Measurements from ENCODE around the gene TMEM126A. TPM values are rescaled to one million over a fixed set of nuclear protein-coding genes. Genes with fewer than 3 reads are reported as not detected.

TMEM126A gene
- total and polyA plus RNA-seq, 2 of the 13 experiments (the other 11 are each of a cell fraction or from before 2014, with no cell fraction given): 59.5 to 66.9 TPM

DNA sequence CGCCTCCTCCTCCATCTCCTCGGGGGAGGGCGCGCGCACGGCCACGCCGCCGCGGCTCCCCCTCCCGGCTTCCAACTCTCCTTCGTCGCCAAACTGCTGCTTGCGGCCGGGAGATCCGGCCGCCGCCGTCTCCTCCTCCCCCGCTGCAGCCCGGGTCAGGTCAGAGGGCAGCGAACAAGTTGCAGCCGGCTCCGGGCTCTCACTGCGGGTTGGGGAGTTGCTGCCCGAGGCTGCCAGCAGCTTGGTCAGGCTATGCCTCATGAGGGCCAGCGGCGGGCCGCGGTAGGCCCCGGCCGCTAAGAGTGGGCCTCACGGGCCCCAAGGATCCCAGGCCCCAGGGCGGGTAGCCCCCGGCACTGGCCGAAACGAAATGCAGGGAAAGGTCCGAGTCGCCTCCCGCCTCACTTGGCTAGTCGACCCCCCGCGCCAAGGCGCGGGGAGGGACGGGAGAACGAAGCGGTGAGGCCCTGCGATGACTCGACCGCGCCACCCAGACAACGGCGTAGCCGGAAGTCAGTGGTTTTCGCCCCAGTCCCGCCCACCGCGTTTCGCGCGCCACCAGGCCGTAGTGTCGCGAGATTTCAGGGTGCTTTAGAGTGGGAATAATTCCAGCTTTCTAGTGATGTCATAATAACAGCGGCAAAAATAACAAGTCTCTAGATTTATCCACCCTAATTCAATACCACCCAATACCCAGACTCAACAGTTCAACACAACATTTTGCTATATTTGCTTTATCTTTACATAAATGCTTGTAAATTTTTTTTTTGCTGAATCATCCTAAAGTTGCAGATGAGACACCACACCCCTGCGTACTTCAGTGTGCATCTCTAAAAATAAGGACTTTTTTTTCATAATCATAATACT is 17.1 kb downstream of the TMEM126A start, which contains the start of gene CREBZF (continued):
- peak; percentile 67 for TF ChIP-seq GABPA (IDR thresholded peaks at IDR 0.05; ENCODE audit: low read depth, low read length)
- TF ChIP-seq GABPA (CRISPR knock-in tag; IDR thresholded peaks at IDR 0.05; ENCODE audit: low read depth): peak; percentile 91
- no peak for TF ChIP-seq BATF2 (CRISPR knock-in tag; IDR thresholded peaks at IDR 0.05)
- TF ChIP-seq ZSCAN29 (CRISPR knock-in tag; conservative IDR thresholded peaks at IDR 0.05): no peak
- TF ChIP-seq IKZF4 (CRISPR knock-in tag; IDR thresholded peaks at IDR 0.05; ENCODE audit: borderline replicate concordance, low read depth, not compliant biosample characterization): no peak
- TF ChIP-seq HDAC2 (CRISPR knock-in tag; IDR thresholded peaks at IDR 0.05): peak; percentile 39; the same call in 1 of the 2 replicates
- TF ChIP-seq ZSCAN9 (CRISPR knock-in tag; IDR thresholded peaks at IDR 0.05; ENCODE audit: borderline replicate concordance): 0 out of 2 replicates have a peak, but pooled peaks have one; percentile 12
- TF ChIP-seq SRSF1 (optimal IDR thresholded peaks at IDR 0.05; ENCODE audit: low read depth, low read length): peak; percentile 82
- peak; percentile 81 for TF ChIP-seq ATF7 (IDR thresholded peaks at IDR 0.05)
- 0 out of 2 replicates have a peak, but pooled peaks have one; percentile 58 for TF ChIP-seq ATF7 (CRISPR knock-in tag; IDR thresholded peaks at IDR 0.05)
- no peak for TF ChIP-seq ZNF747 (CRISPR knock-in tag; IDR thresholded peaks at IDR 0.05; ENCODE audit: borderline replicate concordance)
- no peak for TF ChIP-seq SIX4 (CRISPR knock-in tag; IDR thresholded peaks at IDR 0.05)
- TF ChIP-seq, protein P1, sequence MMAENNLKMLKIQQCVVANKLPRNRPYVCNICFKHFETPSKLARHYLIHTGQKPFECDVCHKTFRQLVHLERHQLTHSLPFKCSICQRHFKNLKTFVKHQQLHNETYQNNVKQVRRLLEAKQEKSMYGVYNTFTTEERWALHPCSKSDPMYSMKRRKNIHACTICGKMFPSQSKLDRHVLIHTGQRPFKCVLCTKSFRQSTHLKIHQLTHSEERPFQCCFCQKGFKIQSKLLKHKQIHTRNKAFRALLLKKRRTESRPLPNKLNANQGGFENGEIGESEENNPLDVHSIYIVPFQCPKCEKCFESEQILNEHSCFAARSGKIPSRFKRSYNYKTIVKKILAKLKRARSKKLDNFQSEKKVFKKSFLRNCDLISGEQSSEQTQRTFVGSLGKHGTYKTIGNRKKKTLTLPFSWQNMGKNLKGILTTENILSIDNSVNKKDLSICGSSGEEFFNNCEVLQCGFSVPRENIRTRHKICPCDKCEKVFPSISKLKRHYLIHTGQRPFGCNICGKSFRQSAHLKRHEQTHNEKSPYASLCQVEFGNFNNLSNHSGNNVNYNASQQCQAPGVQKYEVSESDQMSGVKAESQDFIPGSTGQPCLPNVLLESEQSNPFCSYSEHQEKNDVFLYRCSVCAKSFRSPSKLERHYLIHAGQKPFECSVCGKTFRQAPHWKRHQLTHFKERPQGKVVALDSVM (CRISPR knock-in tag; IDR thresholded peaks at IDR 0.05): peak; percentile 31; the same call in 1 of the 2 replicates
- peak in 1 of 2 experiments; percentile 43; a peak in 1 of 4 replicates for TF ChIP-seq NR2F1 (CRISPR knock-in tag; IDR thresholded peaks at IDR 0.05)
- no peak for TF ChIP-seq MIER2 (CRISPR knock-in tag; IDR thresholded peaks at IDR 0.05)
- TF ChIP-seq ZNF430 (CRISPR knock-in tag; IDR thresholded peaks at IDR 0.05): peak; percentile 17; the same call in 1 of the 2 replicates
- peak; percentile 10; the same call in 1 of the 2 replicates for TF ChIP-seq CEBPG (CRISPR knock-in tag; IDR thresholded peaks at IDR 0.05)
- TF ChIP-seq, protein P2, sequence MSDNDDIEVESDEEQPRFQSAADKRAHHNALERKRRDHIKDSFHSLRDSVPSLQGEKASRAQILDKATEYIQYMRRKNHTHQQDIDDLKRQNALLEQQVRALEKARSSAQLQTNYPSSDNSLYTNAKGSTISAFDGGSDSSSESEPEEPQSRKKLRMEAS (IDR thresholded peaks at IDR 0.05): peak; percentile 67
- TF ChIP-seq ZNF335 (CRISPR knock-in tag; IDR thresholded peaks at IDR 0.05): no peak
- TF ChIP-seq ZSCAN20 (CRISPR knock-in tag; IDR thresholded peaks at IDR 0.05; ENCODE audit: borderline replicate concordance): peak; percentile 40; the same call in 1 of the 2 replicates
- 0 out of 2 replicates have a peak, but pooled peaks have one; percentile 30 for TF ChIP-seq ZNF616 (CRISPR knock-in tag; IDR thresholded peaks at IDR 0.05; ENCODE audit: low read depth)
- 0 out of 2 replicates have a peak, but pooled peaks have one; percentile 28 for TF ChIP-seq SATB2 (CRISPR knock-in tag; IDR thresholded peaks at IDR 0.05)
- TF ChIP-seq ZNF839 (CRISPR knock-in tag; IDR thresholded peaks at IDR 0.05; ENCODE audit: borderline replicate concordance): no peak
- TF ChIP-seq MED1 (CRISPR knock-in tag; IDR thresholded peaks at IDR 0.05): peak; percentile 43
- TF ChIP-seq KLF16 (CRISPR knock-in tag; IDR thresholded peaks at IDR 0.05): peak in 1 of 2 experiments; percentile 94; a peak in 2 of 4 replicates
- peak; percentile 76; the same call in 1 of the 2 replicates for TF ChIP-seq FOXK1 (CRISPR knock-in tag; IDR thresholded peaks at IDR 0.05; ENCODE audit: borderline replicate concordance, low read depth)
- TF ChIP-seq, protein P3, sequence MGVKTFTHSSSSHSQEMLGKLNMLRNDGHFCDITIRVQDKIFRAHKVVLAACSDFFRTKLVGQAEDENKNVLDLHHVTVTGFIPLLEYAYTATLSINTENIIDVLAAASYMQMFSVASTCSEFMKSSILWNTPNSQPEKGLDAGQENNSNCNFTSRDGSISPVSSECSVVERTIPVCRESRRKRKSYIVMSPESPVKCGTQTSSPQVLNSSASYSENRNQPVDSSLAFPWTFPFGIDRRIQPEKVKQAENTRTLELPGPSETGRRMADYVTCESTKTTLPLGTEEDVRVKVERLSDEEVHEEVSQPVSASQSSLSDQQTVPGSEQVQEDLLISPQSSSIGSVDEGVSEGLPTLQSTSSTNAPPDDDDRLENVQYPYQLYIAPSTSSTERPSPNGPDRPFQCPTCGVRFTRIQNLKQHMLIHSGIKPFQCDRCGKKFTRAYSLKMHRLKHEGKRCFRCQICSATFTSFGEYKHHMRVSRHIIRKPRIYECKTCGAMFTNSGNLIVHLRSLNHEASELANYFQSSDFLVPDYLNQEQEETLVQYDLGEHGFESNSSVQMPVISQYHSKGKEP (CRISPR knock-in tag; IDR thresholded peaks at IDR 0.05): no peak

Measured in HepG2 (cell line).